Aorta (tissue), 5 donors: ENCODE measurements around the gene ZXDC. TPM values are rescaled to one million over a fixed set of nuclear protein-coding genes. Genes with fewer than 3 reads are reported as not detected.

Experiments
- ATAC-seq: fragments of 200-7000 bp; cut with Tn5 transposase; one replicate; pipeline ENCODE4 v1.9.1; 2022; ENCODE audit warnings: moderate library complexity; ENCODE audit not compliant: low FRiP score
- DNase-seq, 2 donors: peaks; one replicate each; pipeline ENCODE4 v3.0.0-alpha.2; 2020
- H3K27ac ChIP-seq, 2 donors: one replicate each; pipeline ENCODE4 v1.5.1; 2013; ENCODE audit warnings: low read length in 2 of 2, mild to moderate bottlenecking in 2 of 2, moderate library complexity in 2 of 2, control low read depth in 1 of 2, inconsistent platforms in 1 of 2, low read depth in 1 of 2
- H3K27me3 ChIP-seq, 2 donors: one replicate each; pipeline ENCODE4 v1.6.1; 2013; ENCODE audit warnings: control low read depth in 1 of 2, low read length in 1 of 2, mild to moderate bottlenecking in 1 of 2, moderate library complexity in 1 of 2; ENCODE audit not compliant: insufficient read depth in 2 of 2, control insufficient read depth in 1 of 2
- H3K36me3 ChIP-seq, 2 donors: one replicate each; pipeline ENCODE4 v1.6.1; 2013; ENCODE audit warnings: control low read depth in 1 of 2, low read length in 1 of 2, mild to moderate bottlenecking in 1 of 2; ENCODE audit not compliant: insufficient read depth in 2 of 2, control insufficient read depth in 1 of 2
- H3K4me1 ChIP-seq, 2 donors: one replicate each; pipeline ENCODE4 v1.6.1; 2013; ENCODE audit warnings: low read length in 2 of 2, control low read depth in 1 of 2, mild to moderate bottlenecking in 1 of 2, moderate library complexity in 1 of 2; ENCODE audit not compliant: insufficient read depth in 2 of 2, control insufficient read depth in 1 of 2
- H3K4me3 ChIP-seq, 2 donors: one replicate each; pipeline ENCODE4 v1.5.1; 2013; ENCODE audit warnings: low read length in 2 of 2, control low read depth in 1 of 2, mild to moderate bottlenecking in 1 of 2
- H3K9me3 ChIP-seq: one replicate; pipeline ENCODE4 v1.6.1; 2013; ENCODE audit warnings: mild to moderate bottlenecking, low read length; ENCODE audit not compliant: control insufficient read depth
- WGBS, 2 donors: extraction: QIAGEN DNeasy Blood & Tissue Kit; methylation state at CpG; one replicate each; pipeline ENCODE4 v1.1.7; 2013; 5-methylcytosine and 5-hydroxymethylcytosine counted together
- intact Hi-C, 2 donors: fragments of 100-400 bp; cut with DNase I; formaldehyde crosslinking; loops; one replicate each; pipeline versions ENCODE4 v1.14.2 to v1.15.0; 2022
- polyA plus RNA-seq, 2 donors: library from polyadenylated mRNA; stranded (reverse); fragments of 200-250 nt; gene quantifications; one replicate each; pipeline ENCODE4 v1.2.3, GENCODE V29; 2013
- total RNA-seq, 2 donors: library from RNA; stranded (reverse); fragmentation: NEBNext Ultra II Directional; extraction: Animal tissue kit (Norgen Biotek cat#: 25700); gene quantifications; one replicate each; pipeline ENCODE4 v1.2.1, GENCODE V29; 2021
- donor health status: healthy with polysubstance abuse.
- donor health status: Bipolar disorder and iron deficiency.
- donor health status: DM: no; HTN: no; CAD: no.
- donor health status: DM: no; HTN: no; CAD: no.
- donor health status: DM: yes; HTN: yes; CAD: no.

Gene ZXDC
- total and polyA plus RNA-seq, 4 donors = 4.4 to 37.5 (median 25.8) TPM

DNA sequence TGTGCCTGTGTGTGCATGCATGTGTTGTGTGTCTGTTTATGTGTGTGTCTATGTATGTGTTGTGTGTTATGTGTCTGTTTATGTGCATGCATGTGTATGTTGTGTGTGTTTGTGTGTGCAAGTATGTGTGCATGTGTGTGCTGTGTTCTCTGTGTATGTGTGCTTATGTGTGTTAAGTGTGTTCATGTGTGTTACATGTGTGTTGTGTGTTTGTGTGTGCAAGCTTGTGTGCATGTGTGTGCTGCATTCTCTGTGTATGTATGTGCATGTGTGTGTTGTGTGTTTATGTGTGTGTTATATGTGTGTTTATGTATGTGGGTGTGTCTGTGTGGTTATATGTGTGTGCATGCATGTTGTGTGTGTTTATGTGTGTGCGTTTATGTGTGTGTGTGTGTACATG, 27.0 kb upstream of the ZXDC start:
- Histone ChIP-seq H3K36me3 (no peaks in the 10 kb centered on the region), H3K4me1 (no peaks in the 10 kb centered on the region), H3K27me3 (no peaks in the 10 kb centered on the region), H3K9me3 (no peaks in the 10 kb centered on the region), H3K27ac (no peak overlapping the region), H3K4me3 (no peak overlapping the region)
- DNase-seq = no peak
- intact Hi-C loops = no loop called here
- WGBS, 2 donors = 78 to 90% methylated on average over 1 of the region's 1 CpG
- ATAC-seq = no peak

DNA sequence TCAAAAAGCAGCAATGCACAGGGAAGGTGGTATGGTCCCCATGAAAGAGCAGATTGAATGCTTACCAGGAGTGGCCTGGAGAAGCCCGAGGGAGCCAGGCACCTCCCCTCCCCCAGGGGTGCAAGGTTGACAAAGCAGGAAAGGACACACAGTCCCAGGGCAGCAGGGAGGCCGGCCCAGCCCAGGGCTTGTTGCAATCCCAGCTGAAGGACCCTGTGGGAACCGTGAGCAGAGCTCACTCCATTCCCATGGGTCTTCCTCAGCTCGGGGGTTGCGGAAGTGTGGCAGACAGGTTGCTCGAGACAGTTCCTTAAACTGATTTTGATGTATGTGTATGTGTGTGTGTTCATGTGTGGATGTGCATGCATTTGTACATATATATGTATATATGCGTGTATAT, 26.0 kb upstream of the ZXDC start:
- peak in 1 of 2 donors; percentile 32 for DNase-seq
- no peaks in the 10 kb centered on the region for H3K9me3 ChIP-seq
- no peak overlapping the region for H3K27ac ChIP-seq
- H3K4me3 ChIP-seq = no peak overlapping the region
- intact Hi-C loops = no loop called here
- no peaks in the 10 kb centered on the region for H3K36me3 ChIP-seq
- H3K4me1 ChIP-seq = no peaks in the 10 kb centered on the region
- 54 to 59% methylated on average over 7 of the region's 7 CpGs for WGBS, 2 donors
- H3K27me3 ChIP-seq = no peaks in the 10 kb centered on the region
- ATAC-seq = no peak

DNA sequence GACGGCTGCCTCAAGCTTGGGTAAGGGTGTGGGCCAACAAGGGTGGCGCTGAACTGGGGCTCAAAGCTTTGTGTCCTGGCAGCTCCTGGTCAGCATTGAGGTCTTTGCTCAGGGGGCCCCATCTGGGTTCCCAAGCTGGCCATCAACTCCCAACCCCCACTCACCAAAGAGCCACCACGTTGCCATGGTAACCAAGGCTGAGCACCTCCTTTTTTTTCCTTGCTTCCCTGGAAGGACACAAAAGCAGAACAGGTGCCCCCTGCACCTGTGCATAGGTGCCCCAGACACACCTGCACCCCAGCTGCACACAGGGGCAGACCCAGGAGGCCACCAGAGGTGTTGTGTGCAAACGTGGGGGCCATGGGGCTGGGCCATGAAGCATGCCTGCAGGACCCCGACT, 25.4 kb upstream of the ZXDC start:
- DNase-seq = no peak
- WGBS, 2 donors = 72 to 80% methylated on average over 5 of the region's 5 CpGs

DNA sequence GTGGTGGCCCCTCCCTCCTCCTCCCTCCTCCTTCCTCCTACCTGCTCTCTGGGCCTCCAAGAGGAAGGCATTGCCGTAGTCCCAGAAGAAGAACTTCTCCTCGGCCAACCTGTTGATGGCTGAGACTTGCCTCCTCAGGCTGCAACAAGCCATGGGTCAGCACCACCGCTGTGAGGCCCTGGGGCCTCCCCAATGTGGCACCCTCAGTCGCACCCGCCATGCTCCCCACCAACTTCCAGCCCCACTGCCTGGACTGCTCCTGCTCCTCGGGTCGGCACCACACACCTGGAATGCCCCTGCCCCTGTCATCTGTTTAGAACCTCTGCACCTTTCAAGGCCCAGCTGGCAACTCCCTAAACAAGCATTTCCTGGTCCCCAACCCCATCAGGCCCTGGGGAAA, 24.3 kb upstream of the ZXDC start:
- ATAC-seq (no peak), DNase-seq (no peak)
- intact Hi-C loops = no loop called here
- Histone ChIP-seq H3K4me3 (no peak overlapping the region), H3K9me3 (no peaks in the 10 kb centered on the region), H3K27me3 (no peaks in the 10 kb centered on the region), H3K27ac (no peak overlapping the region), H3K4me1 (no peaks in the 10 kb centered on the region), H3K36me3 (no peaks in the 10 kb centered on the region)
- WGBS, 2 donors = 93 to 96% methylated on average over 7 of the region's 7 CpGs

More for the DNA sequence above, 25.4 kb upstream of the ZXDC start:
- Histone ChIP-seq H3K4me1 (no peaks in the 10 kb centered on the region), H3K4me3 (no peak overlapping the region), H3K27ac (no peak overlapping the region), H3K27me3 (no peaks in the 10 kb centered on the region), H3K9me3 (no peaks in the 10 kb centered on the region), H3K36me3 (no peaks in the 10 kb centered on the region)
- intact Hi-C loops = no loop called here
- ATAC-seq = no peak

DNA sequence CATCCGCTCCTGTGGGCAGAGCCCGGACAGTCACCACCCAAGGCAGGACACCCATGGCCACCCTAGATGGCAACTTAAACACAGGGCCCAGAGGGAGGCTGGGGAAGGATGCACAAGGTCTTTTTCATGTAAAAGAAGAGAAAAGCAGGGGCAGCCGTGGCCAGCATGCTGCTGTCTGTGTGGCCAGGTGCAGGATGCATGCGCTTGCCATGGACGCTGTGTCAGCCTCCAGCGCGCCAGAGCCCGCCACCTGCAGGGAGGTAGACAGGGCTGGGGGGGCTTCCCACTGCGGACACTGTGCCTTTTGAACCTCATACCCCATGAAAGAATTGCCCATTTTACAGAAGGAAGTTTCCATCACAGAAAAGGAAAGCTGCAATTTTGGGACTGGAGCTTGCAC, 23.7 kb upstream of the ZXDC start:
- no peaks in the 10 kb centered on the region for H3K36me3 ChIP-seq
- no peaks in the 10 kb centered on the region for H3K27me3 ChIP-seq
- no peaks in the 10 kb centered on the region for H3K9me3 ChIP-seq
- intact Hi-C loops = no loop called here
- DNase-seq = no peak
- ATAC-seq = no peak
- no peaks in the 10 kb centered on the region for H3K4me1 ChIP-seq
- no peak overlapping the region for H3K4me3 ChIP-seq
- 97% methylated on average over 9 of the region's 9 CpGs for WGBS, 2 donors
- H3K27ac ChIP-seq = no peak overlapping the region

DNA sequence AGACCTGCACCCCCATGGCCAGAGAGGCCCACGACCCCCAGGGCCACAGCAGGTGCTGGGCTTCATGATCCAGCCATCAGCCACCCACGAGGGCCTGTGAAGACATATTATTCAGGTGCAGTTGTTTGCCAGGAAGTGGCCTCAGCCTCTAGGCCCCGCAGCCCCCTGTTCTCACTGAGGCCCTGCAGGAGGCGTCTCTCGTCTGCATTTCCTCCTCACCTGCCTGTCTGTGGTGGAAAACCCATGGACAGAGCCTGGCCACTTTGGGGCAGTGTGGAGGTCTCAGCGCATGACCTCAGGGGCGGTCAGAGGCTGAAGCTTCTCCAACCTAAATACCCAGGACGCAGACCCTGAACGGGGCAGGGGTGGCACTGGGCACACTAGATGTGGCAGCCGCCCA, 23.2 kb upstream of the ZXDC start:
- intact Hi-C loops = no loop called here
- ATAC-seq = no peak
- Histone ChIP-seq H3K27me3 (no peaks in the 10 kb centered on the region), H3K4me1 (no peaks in the 10 kb centered on the region), H3K27ac (no peak overlapping the region), H3K4me3 (no peak overlapping the region), H3K9me3 (no peaks in the 10 kb centered on the region), H3K36me3 (no peaks in the 10 kb centered on the region)
- 75 to 84% methylated on average over 10 of the region's 10 CpGs for WGBS, 2 donors
- peak in 1 of 2 donors; percentile 17 for DNase-seq

DNA sequence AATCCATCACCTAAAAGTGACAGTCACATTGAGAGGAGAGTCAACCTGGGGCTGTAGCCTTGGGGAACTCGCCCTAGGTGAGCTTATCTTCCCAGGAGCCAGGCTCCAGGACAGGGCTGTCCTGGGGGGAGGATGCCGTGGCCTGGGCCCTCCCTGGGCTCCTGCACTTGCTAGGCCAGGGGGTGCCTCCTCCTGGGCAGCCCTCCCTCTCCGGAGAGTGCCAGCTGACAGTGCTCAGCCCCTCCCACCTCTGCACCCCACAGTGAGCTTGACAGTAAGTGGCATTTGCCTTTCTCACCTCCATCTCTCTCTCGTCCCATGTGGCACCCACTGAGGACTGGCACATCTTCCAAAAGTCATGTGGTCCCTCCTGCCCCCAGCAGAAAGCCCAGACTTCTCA, 22.8 kb upstream of the ZXDC start:
- intact Hi-C loops = no loop called here
- no peaks in the 10 kb centered on the region for H3K27me3 ChIP-seq
- H3K9me3 ChIP-seq = no peaks in the 10 kb centered on the region
- H3K4me1 ChIP-seq = no peaks in the 10 kb centered on the region
- no peaks in the 10 kb centered on the region for H3K36me3 ChIP-seq
- ATAC-seq (no peak), DNase-seq (peak in 1 of 2 donors; percentile 21)
- H3K4me3 ChIP-seq = no peak overlapping the region
- 77 to 87% methylated on average over 4 of the region's 4 CpGs for WGBS, 2 donors
- no peak overlapping the region for H3K27ac ChIP-seq

DNA sequence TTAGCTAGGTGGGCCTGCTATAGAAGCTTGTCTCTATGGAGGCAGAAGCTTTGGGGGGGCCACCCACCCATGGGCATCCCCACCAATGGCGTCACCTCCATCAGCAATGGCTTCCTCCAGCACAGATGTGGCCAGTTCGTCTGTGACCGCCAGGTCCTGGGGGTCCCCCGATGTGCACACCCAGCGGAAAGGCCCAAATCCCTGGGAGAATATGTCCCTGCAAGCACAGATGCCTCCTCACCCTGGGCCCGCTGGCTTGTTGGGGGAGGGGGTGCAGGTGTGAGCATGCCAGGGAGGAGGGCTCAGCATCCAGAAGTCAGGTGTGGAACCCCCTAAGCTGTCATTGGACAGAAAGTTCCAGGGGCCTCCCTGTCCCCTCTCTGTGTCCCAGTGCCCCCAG, 22.3 kb upstream of the ZXDC start:
- 96 to 98% methylated on average over 6 of the region's 6 CpGs for WGBS, 2 donors
- ATAC-seq (no peak), DNase-seq (peak in 1 of 2 donors; percentile 26)
- no peaks in the 10 kb centered on the region for H3K4me1 ChIP-seq
- intact Hi-C loops = no loop called here
- H3K36me3 ChIP-seq = no peaks in the 10 kb centered on the region
- H3K4me3 ChIP-seq = no peak overlapping the region
- no peaks in the 10 kb centered on the region for H3K27me3 ChIP-seq
- no peaks in the 10 kb centered on the region for H3K9me3 ChIP-seq
- no peak overlapping the region for H3K27ac ChIP-seq

DNA sequence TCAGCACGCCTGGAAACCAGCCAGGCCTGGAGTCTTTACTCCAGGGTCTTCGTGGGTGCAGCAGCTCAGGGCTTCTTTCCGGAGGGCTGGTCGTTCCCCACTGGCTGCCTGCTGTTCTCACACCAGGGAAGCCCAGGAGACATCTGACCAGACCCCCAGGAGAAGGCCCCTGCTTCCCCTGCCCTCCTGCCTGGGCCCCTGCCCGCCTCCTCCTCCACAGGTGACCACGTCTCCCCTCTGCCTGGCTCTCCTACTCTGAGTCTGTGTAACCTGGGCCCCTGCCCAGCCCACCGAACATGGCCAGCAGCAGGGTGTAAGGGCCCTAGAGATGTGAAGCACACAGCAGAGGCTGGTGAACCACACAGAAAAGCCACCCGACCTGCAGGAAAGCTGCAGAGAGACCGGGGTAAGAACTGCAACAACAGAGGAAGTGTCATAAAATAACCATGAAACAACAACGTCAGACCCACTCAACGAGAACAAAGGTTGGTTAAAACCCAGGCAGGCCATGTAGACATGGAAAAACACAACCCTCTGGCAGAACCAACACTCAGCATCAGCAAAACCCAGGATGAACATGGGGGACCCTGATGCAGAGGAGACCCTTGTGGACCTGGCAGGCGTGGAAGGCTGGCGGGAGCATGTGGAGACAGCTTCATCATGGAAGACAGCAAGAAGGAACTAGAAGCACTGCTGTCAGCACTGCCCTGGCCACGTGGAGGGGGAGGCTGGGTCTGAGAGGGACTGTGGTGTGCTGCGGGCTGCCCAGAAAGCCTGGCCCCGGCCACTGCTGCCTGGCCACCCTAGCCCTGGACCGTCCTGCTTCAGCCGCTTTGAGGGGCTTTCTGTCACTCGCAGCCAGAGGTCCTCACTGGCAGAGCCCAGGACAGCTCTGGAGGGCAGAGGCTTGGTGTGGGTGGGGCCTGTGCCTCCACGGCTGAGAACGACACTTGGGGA, 21.5 kb upstream of the ZXDC start:
- Histone ChIP-seq H3K27me3 (no peaks in the 10 kb centered on the region), H3K4me1 (no peaks in the 10 kb centered on the region), H3K4me3 (no peak overlapping the region), H3K9me3 (no peaks in the 10 kb centered on the region), H3K27ac (no peak overlapping the region), H3K36me3 (no peaks in the 10 kb centered on the region)
- intact Hi-C loops = no loop called here
- WGBS, 2 donors = 82 to 83% methylated on average over 21 of the region's 21 CpGs
- DNase-seq = peak in 1 of 2 donors; percentile 47
- ATAC-seq = no peak
